ENCODE measurements around the gene PPA2.
A peak's percentile ranks its signal among the peaks of the same experiment; 100 is the strongest.

PPA2 gene

DNA sequence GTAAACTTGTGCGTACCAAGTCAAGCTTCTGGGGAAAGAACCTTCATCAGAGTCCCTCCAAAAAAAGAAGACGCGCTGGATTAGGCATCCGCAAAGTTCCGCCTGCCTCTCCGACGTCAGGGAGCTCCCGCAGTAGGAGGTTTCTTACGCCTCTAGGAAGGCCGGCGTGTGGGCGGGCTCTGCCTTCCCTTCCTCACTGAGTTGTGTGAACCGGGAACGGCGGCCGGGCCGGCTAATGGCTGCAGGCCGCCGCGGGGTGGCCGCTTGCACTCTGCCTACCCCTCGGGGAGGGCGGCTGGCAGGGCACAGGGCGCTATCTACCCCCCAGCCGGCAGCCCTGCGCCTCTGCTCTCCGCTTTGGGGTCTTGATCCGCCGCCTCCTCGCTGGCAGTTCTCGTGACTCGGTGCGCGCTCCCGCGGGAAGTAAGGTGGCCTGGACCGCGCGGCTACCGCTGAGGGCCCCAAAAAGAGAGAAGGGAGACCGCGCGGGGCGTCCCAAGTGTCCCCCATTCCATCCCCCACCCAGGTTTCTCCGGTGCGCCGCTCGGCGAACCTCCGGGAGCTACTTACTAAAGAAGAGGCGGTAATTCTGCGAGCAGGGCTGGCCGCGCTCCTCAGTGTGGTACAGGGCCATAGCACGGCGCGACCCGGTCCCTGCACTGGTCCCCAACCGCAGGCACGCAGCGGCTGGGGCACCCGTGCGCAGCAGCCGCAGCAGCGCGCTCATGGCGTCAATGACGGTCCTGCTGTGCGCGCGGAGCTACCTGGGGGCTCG lies at the start of gene PPA2:
Gene PPA2 (minus strand): TSS at position 739 of the 775 bp plus-strand sequence. CDS start 12 bp downstream, at position 727.
- H3K4me1 Mint-ChIP-seq (ENCODE audit: low read depth): peaks cover 45% of the 10 kb centered on the region
- H3K36me3 Mint-ChIP-seq (ENCODE audit: low read depth): peaks cover 20% of the 10 kb centered on the region
- peak within 1 kb of the TSS; percentile 97 for H3K4me3 Mint-ChIP-seq
- no peaks in the 10 kb centered on the region for H3K27me3 Mint-ChIP-seq
- no peaks in the 10 kb centered on the region for H3K9me3 Mint-ChIP-seq
- peak within 1 kb of the TSS; percentile 98 for H3K27ac Mint-ChIP-seq

DNA sequence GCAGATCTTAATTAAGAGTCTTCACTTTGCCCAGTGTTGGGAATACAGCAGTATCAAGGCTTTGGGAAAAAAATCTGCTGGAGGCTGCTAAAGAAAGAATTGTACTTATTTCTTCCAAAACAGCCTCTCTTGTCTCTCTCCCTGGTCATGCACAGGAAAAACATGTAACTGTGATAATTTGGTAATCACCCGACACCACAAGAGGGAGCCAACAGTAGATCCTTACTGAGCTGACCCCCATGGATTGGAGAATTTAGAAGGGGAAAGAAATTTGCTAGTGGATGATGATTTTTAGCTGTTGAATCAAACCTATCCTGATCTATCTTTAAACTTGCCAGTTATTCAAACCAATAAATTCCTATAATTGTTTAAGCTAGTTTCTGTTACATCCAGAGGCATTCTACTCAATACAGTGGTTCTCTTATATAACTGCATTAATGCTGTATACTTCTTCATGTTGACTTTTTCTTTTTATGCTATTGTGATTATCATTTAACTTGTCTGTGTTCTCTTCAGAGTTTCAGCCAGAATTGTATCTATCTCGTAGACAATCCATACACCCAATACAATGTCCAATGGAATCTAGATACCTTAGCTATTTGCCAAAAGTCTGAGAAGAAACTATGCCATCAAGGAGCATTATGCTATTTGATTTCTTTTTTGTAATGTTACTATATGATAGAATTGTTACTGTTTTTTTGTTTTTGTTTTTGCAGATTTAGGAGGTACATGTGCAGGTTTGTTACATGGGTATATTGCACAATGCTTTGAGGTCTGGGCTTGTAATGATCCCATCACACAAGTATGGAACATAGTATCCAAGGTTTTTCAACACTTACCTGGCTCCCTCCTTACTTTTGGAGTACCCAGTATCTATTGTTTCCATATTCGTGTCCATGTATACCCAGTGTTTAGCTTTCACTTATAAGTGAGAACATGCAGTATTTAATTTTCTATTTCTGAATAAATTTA lies 47.2 kb upstream of the PPA2 start:
- Mint-ChIP-seq H3K9me3 (no peaks in the 10 kb centered on the region), H3K27me3 (peaks cover 24% of the 10 kb centered on the region), H3K36me3 (ENCODE audit: low read depth) (no peaks in the 10 kb centered on the region), H3K27ac (no peak overlapping the region), H3K4me3 (no peak overlapping the region), H3K4me1 (ENCODE audit: low read depth) (no peaks in the 10 kb centered on the region)

DNA sequence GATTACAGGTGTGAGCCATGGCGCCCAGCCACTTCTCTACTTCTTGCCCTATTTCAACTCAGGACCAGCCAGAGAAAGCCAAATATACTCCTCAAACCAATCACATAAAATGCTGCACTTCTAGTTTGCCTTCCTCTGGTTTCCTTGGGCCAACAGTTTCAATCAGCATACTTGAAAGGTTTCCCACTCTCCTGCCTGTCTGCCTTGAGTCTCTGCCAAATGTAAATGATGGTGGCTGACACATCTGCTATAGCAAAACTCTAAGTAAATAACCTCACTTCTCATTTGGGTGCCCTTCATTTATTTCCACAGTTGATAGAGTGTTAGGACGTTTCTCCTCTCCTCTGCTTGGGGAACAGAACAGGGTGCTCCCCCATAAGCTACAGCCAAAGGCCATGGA lies 36.4 kb upstream of the PPA2 start:
- Mint-ChIP-seq H3K4me1 (ENCODE audit: low read depth) (no peaks in the 10 kb centered on the region), H3K36me3 (ENCODE audit: low read depth) (no peaks in the 10 kb centered on the region), H3K4me3 (no peak overlapping the region), H3K9me3 (peaks cover 10% of the 10 kb centered on the region), H3K27ac (no peak overlapping the region), H3K27me3 (peaks cover 27% of the 10 kb centered on the region)

DNA sequence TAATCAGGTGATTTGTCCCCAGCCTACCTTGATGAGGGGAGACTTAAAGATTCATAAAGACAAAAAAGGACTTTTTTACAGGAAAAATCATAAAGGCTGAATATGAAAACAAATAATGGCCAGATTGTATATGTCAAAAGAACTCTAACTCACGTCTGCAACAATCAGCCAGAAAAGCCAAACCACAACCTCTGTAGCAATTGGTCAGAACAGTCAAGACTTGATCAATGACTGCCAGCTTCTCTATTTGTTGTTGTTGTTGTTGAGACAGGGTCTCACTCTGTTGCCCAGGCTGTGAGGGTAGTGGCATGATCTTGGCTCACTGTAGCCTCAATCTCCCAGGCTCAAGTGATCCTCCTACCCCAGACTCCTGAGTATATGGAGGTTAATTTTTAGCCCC lies 35.9 kb upstream of the PPA2 start:
- Mint-ChIP-seq H3K4me3 (no peak overlapping the region), H3K27ac (no peak overlapping the region), H3K4me1 (ENCODE audit: low read depth) (no peaks in the 10 kb centered on the region), H3K27me3 (peaks cover 23% of the 10 kb centered on the region), H3K36me3 (ENCODE audit: low read depth) (no peaks in the 10 kb centered on the region), H3K9me3 (peaks cover 10% of the 10 kb centered on the region)

DNA sequence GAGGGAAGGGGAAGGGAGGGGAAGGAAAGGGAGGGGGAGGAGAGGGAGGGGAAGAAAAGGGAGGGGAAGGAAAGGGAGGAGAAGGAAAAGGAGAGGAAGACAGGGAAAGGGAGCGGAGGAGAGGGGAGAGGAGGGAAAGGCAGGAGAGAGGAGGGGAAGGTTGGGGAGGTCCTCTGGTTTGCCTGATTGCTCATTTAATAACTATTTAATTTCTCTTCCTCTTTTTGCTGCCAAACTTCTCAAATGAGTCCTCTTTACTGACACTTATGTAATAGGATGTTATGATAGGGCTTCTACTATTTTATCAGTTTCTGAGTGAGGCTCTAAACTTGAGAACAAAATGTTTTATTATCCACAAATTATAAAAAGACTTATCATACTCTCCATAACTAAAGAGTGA lies 35.4 kb upstream of the PPA2 start:
- Mint-ChIP-seq H3K36me3 (ENCODE audit: low read depth) (no peaks in the 10 kb centered on the region), H3K4me3 (no peak overlapping the region), H3K4me1 (ENCODE audit: low read depth) (no peaks in the 10 kb centered on the region), H3K27ac (no peak overlapping the region), H3K27me3 (peaks cover 23% of the 10 kb centered on the region), H3K9me3 (peaks cover 10% of the 10 kb centered on the region)

DNA sequence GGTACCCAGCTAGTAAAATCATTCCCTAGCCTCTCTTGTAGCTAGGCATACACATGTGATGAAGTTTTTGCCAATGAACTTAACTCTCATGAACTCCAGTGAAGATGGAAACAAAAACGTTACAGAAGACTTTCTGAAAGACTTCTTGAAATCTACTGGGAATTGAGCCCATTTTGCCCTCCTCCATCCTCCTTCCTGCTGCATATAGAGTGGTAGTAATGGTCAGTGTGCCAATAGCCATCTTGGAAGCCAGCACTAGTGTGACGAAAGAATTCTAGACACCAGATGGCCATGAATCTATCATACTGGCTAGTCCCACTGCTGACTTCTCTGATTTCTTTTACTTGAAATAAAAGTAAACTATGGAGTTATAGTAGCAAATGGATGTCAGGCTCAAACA lies 30.9 kb upstream of the PPA2 start:
- H3K9me3 Mint-ChIP-seq: no peaks in the 10 kb centered on the region
- H3K36me3 Mint-ChIP-seq (ENCODE audit: low read depth): no peaks in the 10 kb centered on the region
- H3K4me3 Mint-ChIP-seq: no peak overlapping the region
- no peaks in the 10 kb centered on the region for H3K27me3 Mint-ChIP-seq
- no peaks in the 10 kb centered on the region for H3K4me1 Mint-ChIP-seq (ENCODE audit: low read depth)
- H3K27ac Mint-ChIP-seq: no peak overlapping the region

DNA sequence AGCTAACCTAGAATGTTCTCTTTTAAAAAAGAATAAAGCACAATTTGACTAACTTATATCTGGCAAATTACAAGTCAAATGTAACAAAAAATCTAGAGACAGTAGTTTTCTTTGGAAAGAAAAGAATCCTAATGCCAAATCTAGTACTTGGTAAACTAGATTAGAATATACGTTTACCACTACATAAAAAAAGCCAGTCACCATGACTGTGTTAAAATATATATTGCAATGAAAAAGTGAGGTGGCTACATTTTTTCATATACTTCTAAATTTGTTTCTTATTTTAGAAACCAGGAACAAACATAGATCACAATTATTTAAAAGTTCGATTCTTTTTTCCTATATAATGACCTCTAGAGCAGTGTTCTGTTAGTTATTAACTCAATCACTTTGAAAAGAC lies 29.6 kb upstream of the PPA2 start:
- Mint-ChIP-seq H3K9me3 (no peaks in the 10 kb centered on the region), H3K4me1 (ENCODE audit: low read depth) (no peaks in the 10 kb centered on the region), H3K27me3 (no peaks in the 10 kb centered on the region), H3K27ac (no peak overlapping the region), H3K36me3 (ENCODE audit: low read depth) (no peaks in the 10 kb centered on the region), H3K4me3 (no peak overlapping the region)

DNA sequence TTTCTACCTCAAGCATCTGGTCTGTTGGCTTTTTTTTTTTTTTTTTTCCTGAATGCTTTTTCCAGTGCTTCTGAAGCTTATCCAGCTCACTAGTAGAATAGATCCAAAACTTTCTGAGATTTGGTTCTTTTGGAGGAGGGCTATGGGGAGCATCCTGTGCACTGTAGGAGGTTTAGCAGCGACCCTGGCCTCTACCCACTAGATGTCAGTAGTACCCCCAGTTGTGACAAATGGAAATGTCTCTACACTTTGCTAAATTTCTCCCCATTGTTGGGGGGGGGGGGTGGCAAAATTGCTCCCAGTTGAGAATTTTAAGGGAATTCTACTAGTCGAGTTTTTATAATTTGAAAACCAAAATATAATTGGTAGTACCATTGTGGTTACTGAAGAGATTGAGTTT lies 23.0 kb upstream of the PPA2 start:
- Mint-ChIP-seq H3K9me3 (peaks cover 4% of the 10 kb centered on the region), H3K36me3 (ENCODE audit: low read depth) (no peaks in the 10 kb centered on the region), H3K4me3 (no peak overlapping the region), H3K27ac (no peak overlapping the region), H3K27me3 (peaks cover 35% of the 10 kb centered on the region), H3K4me1 (ENCODE audit: low read depth) (no peaks in the 10 kb centered on the region)

DNA sequence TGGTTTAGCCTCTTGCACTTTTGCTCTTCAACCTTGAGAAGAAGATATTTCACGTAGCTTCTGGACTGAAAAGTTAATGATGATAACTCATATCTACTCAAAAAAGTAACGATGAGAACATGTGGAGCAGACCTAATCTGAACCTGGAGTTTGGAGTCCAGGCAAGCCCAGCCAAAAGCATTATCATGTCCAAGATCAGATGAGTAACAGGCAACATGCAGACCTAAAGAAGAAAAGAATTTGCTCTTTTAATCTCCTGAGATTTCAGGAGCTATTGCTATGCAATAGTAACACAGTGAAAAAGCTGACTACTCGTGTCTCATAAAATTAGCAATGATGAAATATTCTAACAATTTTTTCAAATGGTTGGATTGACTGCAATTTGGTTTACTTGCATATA lies 21.8 kb upstream of the PPA2 start:
- H3K4me1 Mint-ChIP-seq (ENCODE audit: low read depth): no peaks in the 10 kb centered on the region
- peaks cover 35% of the 10 kb centered on the region for H3K27me3 Mint-ChIP-seq
- peaks cover 4% of the 10 kb centered on the region for H3K9me3 Mint-ChIP-seq
- no peaks in the 10 kb centered on the region for H3K36me3 Mint-ChIP-seq (ENCODE audit: low read depth)
- no peak overlapping the region for H3K27ac Mint-ChIP-seq
- H3K4me3 Mint-ChIP-seq: no peak overlapping the region

DNA sequence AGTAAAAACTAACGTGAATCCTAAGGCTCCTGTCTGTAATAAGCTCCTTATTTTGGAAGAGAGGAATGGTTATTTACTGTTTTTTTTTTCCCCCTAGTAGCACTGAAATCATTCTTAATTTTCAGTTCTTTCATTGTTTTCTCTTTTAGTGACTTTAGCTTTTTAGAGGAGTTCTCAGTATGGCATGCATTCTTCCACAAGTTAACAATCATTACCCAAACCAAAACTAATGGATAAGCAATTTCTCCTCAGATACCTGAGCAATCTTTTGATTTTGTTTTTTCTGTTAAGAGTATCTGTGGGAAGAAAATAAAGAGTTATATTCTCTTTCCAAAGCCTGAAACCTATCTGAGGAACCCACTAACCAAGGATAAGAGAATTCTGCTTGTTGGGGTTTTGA lies 16.7 kb upstream of the PPA2 start:
- H3K9me3 Mint-ChIP-seq: peaks cover 9% of the 10 kb centered on the region
- no peaks in the 10 kb centered on the region for H3K36me3 Mint-ChIP-seq (ENCODE audit: low read depth)
- no peak overlapping the region for H3K4me3 Mint-ChIP-seq
- H3K27me3 Mint-ChIP-seq: peaks cover 29% of the 10 kb centered on the region
- H3K4me1 Mint-ChIP-seq (ENCODE audit: low read depth): no peaks in the 10 kb centered on the region
- H3K27ac Mint-ChIP-seq: no peak overlapping the region

DNA sequence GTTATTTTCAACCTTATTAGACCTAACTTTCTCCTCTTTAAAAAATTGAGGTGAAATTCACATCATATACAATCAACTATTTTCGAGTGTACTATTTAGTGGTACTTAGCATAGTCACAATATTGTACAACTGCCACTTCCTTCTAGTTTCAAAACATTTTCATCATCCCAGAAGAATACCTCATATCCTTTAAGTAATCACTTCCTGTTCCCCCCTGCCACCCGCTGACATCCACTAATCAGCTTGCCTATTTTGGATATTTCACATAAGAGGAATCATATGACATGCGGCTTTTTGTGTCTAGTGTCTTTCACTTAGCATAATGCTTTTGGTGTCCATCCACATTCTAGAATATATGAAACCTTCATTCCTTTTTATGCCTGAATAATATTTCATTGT lies 10.0 kb upstream of the PPA2 start:
- no peaks in the 10 kb centered on the region for H3K36me3 Mint-ChIP-seq (ENCODE audit: low read depth)
- no peak overlapping the region for H3K27ac Mint-ChIP-seq
- no peaks in the 10 kb centered on the region for H3K4me1 Mint-ChIP-seq (ENCODE audit: low read depth)
- H3K4me3 Mint-ChIP-seq: no peak overlapping the region
- peaks cover 13% of the 10 kb centered on the region for H3K27me3 Mint-ChIP-seq
- peaks cover 4% of the 10 kb centered on the region for H3K9me3 Mint-ChIP-seq

DNA sequence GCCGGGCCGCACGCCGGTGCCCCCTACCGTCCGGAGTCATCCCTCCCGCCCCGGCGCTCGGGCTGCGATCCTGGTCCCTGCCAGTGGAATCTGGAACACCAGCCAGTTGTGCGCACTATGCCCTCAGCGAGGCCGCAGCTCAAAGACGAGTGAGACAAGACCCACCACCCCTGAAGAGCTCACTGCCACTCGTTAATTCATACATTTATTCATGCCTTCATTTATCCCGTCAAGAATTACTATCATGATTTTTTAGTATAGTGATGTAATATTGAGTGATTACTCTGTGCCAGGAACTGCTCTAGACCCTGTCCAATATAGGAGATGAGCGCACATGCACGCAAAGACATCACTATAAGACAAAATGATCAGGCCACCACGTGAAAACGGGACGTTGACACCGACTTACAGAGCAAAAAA lies 247 bp upstream of the PPA2 start:
- Mint-ChIP-seq H3K4me1 (ENCODE audit: low read depth) (peaks cover 40% of the 10 kb centered on the region), H3K27ac (peak overlapping the region; percentile 18), H3K27me3 (no peaks in the 10 kb centered on the region), H3K36me3 (ENCODE audit: low read depth) (peaks cover 20% of the 10 kb centered on the region), H3K9me3 (no peaks in the 10 kb centered on the region), H3K4me3 (peak overlapping the region; percentile 97)

DNA sequence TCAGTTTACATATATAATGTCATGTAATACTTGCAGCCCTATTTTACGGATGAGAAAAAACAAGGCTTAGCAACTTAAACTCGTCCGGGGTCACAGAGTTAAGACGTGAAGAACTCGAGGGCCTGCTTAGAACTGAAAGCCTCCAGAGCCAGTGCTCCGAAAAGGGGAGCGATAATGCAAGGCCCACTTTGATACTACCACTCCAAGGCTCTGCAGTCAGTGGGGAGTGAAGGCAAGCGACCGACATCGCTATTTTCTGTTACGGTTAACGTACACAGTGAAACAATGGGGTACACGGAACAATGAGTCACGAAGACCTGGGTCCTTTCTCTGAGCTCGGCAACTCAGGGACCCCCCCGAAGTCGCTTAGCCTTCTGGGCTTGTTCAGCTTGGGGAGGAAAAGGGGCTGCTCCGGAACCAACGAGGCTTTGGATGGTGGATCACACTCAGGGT lies 965 bp downstream of the PPA2 start:
- peaks cover 49% of the 10 kb centered on the region for H3K4me1 Mint-ChIP-seq (ENCODE audit: low read depth)
- peak overlapping the region; percentile 97 for H3K4me3 Mint-ChIP-seq
- no peaks in the 10 kb centered on the region for H3K27me3 Mint-ChIP-seq
- peak overlapping the region; percentile 98 for H3K27ac Mint-ChIP-seq
- peaks cover 24% of the 10 kb centered on the region for H3K36me3 Mint-ChIP-seq (ENCODE audit: low read depth)
- H3K9me3 Mint-ChIP-seq: no peaks in the 10 kb centered on the region

DNA sequence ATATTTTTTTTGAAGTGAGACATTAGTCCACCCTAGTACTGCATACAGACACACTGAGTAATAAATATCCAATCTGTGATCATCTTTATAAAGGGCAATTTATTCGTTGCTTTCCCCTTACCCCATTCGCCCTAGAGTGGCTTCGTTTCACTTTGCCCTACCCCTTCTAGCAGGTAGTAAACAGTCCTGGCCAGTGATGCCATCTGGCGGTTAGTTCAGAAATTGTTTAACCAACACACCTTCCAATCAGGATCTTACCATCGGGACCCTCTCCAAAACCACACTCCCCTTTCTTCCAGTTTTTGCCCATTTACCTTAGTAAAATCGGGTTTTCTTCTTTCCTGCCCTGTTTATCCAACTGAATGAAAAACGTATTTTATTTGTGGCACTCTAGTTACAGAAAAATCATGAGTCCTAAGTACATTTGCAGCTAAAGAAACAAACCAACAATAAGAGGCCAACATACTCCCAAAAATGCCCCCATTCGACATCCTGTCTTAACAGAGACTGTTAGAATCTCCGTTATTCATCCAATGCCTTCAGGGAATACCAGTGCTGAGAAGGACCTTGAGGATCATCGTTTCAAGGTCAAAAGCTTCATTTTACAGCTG lies 2.2 kb downstream of the PPA2 start:
- H3K4me3 Mint-ChIP-seq: peak overlapping the region; percentile 97
- no peaks in the 10 kb centered on the region for H3K27me3 Mint-ChIP-seq
- no peaks in the 10 kb centered on the region for H3K9me3 Mint-ChIP-seq
- H3K27ac Mint-ChIP-seq: peak overlapping the region; percentile 98
- H3K4me1 Mint-ChIP-seq (ENCODE audit: low read depth): peaks cover 57% of the 10 kb centered on the region
- peaks cover 37% of the 10 kb centered on the region for H3K36me3 Mint-ChIP-seq (ENCODE audit: low read depth)

DNA sequence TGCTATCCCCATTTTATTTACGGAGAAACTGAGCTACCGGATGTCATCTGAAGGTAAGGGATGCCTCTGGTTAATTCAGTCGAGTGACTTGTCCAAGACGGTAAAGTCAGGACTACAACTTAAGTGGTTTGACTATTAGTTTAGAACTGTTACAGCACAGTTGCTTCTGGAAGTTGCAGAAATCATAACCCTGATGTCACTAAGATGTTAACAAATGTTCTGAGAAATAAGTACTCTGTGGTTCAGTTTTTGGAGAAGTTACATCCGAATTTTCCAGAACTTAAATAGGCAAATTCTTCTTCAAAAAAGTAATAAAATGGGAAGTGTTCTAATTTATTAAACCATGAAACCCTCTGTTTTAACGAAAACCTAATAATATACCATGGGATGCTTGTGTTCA lies 3.1 kb downstream of the PPA2 start:
- Mint-ChIP-seq H3K4me3 (peak overlapping the region; percentile 97), H3K4me1 (ENCODE audit: low read depth) (peaks cover 57% of the 10 kb centered on the region), H3K36me3 (ENCODE audit: low read depth) (peaks cover 46% of the 10 kb centered on the region), H3K9me3 (peaks cover 3% of the 10 kb centered on the region), H3K27ac (no peak overlapping the region), H3K27me3 (no peaks in the 10 kb centered on the region)
